Motor neuron (in vitro differentiated cells): ENCODE measurements around the gene MTCL1. TPM values are rescaled to one million over a fixed set of nuclear protein-coding genes. Genes with fewer than 3 reads are reported as not detected.

Experiments used
- ATAC-seq, 8 experiments: fragments of 200-7000 bp; cut with Tn5 transposase; replicated peaks in 6 of 8; 2 replicates each; pipeline ENCODE4 v1.8.0; 2021; ENCODE audit warnings: mild to moderate bottlenecking in 8 of 8, moderate library complexity in 8 of 8
- H3K27ac ChIP-seq, 2 donors: fragments of 250-450 bp; sonication (Bioruptor Pico); 2 replicates each; pipeline ENCODE4 v1.9.0; 2021; ENCODE audit warnings: antibody characterized with exemption in 2 of 2, mild to moderate bottlenecking in 2 of 2, moderate library complexity in 1 of 2
- H3K4me1 ChIP-seq, 2 donors: fragments of 250-450 bp; sonication (Bioruptor Pico); replicated peaks in 1 of 2; 2 replicates each; pipeline ENCODE4 v1.6.1; 2021; ENCODE audit warnings: antibody characterized with exemption in 2 of 2, mild to moderate bottlenecking in 2 of 2, moderate library complexity in 1 of 2
- H3K4me3 ChIP-seq, 5 donors: fragments of 250-450 bp; sonication (Bioruptor Pico); 2 replicates each; pipeline ENCODE4 v1.9.0; 2021; ENCODE audit warnings: antibody characterized with exemption in 5 of 5, mild to moderate bottlenecking in 5 of 5, moderate library complexity in 4 of 5
- WGBS, 10 experiments: fragments of 450-650 bp; shearing (Covaris generic); methylation state at CpG; one replicate each; pipeline ENCODE4 v1.0.0; 2022; 5-methylcytosine and 5-hydroxymethylcytosine counted together
- in situ Hi-C, 9 experiments: fragments of 400-800 bp; cut with MboI; loops; one replicate each; pipeline ENCODE4 v1.15.0; 2021; ENCODE audit warnings: low sequenced_read_pairs in 9 of 9, low pct_unique_long_range_greater_than_20kb in 2 of 9; ENCODE audit not compliant: unreplicated experiment in 9 of 9
- total RNA-seq, 8 experiments: library from RNA; unstranded; fragments of 300-600 nt; gene quantifications; 2 replicates each; pipeline versions ENCODE4 v1.2.3 to v1.2.4, GENCODE V29; 2022

MTCL1 gene
- total RNA-seq, 8 experiments from 2014 or later: 10.4 to 35.6 (median 15.6) TPM

DNA sequence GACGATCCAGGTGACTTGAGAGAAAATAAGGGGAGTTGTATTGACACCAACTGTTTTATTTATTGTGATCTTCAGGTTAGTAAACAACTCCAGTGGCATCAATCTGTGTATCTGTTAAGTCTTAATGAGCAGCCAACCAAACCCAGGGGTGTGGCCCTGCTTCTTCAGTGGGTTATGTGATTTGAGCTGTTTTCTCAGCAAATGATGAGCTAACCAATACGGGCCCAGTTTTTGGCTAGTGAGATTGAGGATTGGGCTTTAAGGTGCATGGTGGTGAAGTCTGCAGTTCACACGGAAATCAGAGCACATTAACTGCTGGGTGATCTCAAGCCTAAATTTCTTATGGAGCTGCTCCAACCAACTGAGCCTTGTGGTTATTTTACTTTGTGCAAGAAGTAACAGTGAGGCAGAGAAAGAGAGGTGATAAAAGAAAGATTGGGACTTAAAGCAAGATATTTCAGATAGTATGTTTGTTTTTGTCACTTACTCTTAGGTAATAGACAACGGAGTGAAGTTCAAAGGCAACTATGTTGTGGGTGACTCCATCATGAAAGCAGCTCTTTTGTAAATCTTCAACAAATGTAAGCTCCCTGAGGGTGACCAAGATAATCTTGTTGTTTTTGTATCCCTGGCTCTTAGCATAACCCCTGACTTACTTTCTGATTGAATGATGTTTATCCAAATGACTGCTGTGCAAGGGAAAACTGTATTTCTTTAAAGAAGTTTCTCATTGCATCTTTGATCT is 2.4 kb downstream of the MTCL1 start:
- peaks cover 2 to 4% of the 10 kb centered on the region in 2 donors for H3K4me1 ChIP-seq
- in situ Hi-C loops: loop anchor here in 1 of 9 experiments (25.0 kb wide), 1 partner anchor 95 kb away; the partner anchor contains the start of gene RAB12
- peak overlapping the region; percentile 53 to 73 (median 63) for H3K4me3 ChIP-seq
- peak in 3 of 8 experiments; percentile 1 to 10 (median 6) for ATAC-seq
- H3K27ac ChIP-seq: no peak overlapping the region
- WGBS, 10 experiments: 13 to 74% (median 43%) methylated on average over 2 to 4 of the region's 4 CpGs; no CpG with 5 or more reads in 3 of the 10 experiments

DNA sequence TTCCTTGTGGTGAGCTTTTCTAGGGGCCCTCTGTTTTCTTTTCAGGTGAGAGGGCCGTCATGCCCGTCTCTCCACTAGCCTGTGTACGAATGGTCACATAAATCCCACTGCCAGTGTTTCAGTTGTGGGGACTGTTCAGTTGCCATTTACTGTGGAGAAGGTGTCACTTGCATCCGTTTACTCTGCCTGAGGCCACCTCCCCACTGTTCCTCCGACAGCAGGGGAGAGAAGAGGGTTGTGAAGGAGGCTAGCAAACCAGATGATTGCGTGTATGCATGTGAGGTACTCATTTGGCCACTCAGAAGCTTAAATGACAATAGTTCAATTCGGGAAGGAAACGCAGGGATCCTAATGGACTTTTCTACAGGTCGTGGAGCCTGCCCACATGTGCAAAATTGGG is 3.3 kb downstream of the MTCL1 start:
- Histone ChIP-seq H3K4me1 (peaks cover 2 to 5% of the 10 kb centered on the region in 2 donors), H3K27ac (no peak overlapping the region), H3K4me3 (no peak overlapping the region)
- in situ Hi-C loops: loop anchor here in 1 of 9 experiments (25.0 kb wide), 1 partner anchor 96 kb away; the partner anchor contains the start of gene RAB12
- 63 to 100% (median 83%) methylated on average over 1 to 6 of the region's 9 CpGs; no CpG with 5 or more reads in 4 of the 10 experiments for WGBS, 10 experiments
- ATAC-seq: no peak

DNA sequence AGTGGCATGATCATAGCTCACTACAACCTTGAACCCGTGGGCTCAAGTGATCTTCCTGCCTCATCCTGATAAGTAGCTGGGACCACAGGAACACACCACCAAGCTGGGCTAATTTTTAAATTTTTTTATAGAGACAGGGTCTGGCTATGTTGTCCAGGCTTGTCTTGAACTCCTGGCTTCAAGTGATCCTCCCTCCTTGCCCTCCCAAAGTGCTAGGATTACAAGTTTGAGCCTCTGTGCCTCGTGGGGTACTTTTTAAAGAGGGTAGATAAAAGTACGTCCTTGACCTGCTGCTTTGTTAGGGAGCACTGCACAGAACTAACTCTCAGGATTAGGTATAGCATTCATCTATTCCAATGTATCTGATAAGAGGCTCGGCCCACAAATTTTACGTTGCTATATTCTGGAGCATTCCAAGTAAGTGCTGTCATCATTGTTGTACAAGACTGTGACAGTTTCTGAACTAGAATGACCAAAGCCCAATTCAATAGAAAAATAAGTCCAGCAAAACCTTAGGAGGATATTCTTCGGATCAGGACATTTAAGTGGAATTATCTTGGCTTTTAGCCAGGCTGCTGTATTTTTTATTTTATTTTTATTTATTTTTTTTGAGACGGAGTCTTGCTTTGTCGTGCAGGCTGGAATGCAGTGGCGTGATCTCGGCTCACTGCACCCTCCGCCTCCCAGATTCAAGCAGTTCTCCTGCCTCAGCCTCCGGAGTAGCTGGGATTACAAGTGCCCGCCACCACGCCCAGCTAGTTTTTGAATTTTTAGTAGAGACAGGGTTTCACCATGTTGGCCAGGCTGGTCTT is 4.1 kb downstream of the MTCL1 start:
- Histone ChIP-seq H3K4me1 (peaks cover under 1 to 3% of the 10 kb centered on the region in 2 donors), H3K4me3 (no peak overlapping the region), H3K27ac (no peak overlapping the region)
- no peak for ATAC-seq
- 72 to 100% (median 94%) methylated on average over 2 to 12 of the region's 14 CpGs for WGBS, 10 experiments
- in situ Hi-C loops: loop anchor here in 1 of 9 experiments (25.0 kb wide), 1 partner anchor 97 kb away; the partner anchor contains the start of gene RAB12

DNA sequence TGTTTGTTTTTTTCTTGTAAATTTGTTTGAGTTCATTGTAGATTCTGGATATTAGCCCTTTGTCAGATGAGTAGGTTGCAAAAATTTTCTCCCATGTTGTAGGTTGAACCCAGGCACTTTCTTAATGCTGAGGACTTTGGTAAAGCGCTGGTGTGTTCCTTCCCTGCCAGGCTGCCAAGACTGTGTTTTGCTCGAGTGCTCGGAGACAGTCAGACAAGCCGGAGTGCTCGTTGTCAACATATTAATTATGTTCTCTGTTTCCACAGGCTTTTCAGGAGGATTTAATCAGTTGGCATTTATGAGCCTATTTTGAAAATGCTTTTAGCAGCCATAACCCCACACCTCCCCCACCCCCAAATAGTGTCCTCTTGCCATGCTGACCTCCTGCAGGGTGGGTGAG is 6.4 kb downstream of the MTCL1 start:
- no peak overlapping the region for H3K4me3 ChIP-seq
- in situ Hi-C loops: loop anchor here in 1 of 9 experiments (25.0 kb wide), 1 partner anchor 99 kb away; the partner anchor contains the start of gene RAB12

DNA sequence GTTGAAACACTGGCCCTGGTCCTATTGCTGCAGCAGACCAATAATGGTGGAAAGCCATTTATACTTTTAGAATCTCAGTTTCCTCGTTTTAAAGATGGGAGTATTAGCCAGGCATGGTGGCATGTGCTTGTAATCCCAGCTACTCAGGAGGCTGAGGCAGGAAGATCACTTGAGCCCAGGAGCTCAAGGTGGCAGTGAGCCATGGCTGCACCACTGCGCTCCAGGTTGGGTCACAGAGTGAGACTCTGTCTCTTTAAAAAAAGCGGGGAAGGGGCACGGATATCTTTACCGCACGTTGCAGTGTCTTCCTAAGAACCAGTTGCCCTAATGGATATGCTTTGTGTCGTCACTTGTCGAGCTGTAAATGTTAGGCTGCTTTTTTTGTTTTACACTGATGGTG is 8.3 kb downstream of the MTCL1 start:
- Histone ChIP-seq H3K4me1 (peaks cover under 1 to 2% of the 10 kb centered on the region in 2 donors), H3K4me3 (no peak overlapping the region), H3K27ac (no peak overlapping the region)
- in situ Hi-C loops: loop anchor here in 1 of 9 experiments (25.0 kb wide), 1 partner anchor 101 kb away; the partner anchor contains the start of gene RAB12
- 40 to 87% (median 63%) methylated on average over 1 to 7 of the region's 8 CpGs; no CpG with 5 or more reads in 2 of the 10 experiments for WGBS, 10 experiments
- ATAC-seq: no peak

More for the DNA sequence above, 6.4 kb downstream of the MTCL1 start:
- 41 to 88% methylated on average over 5 of the region's 5 CpGs; no CpG with 5 or more reads in 8 of the 10 experiments for whole genome bisulfite sequencing, 10 experiments
- peaks cover 0 to 2% of the 10 kb centered on the region in 2 donors for H3K4me1 ChIP-seq
- ATAC-seq: no peak
- H3K27ac ChIP-seq: no peak overlapping the region

DNA sequence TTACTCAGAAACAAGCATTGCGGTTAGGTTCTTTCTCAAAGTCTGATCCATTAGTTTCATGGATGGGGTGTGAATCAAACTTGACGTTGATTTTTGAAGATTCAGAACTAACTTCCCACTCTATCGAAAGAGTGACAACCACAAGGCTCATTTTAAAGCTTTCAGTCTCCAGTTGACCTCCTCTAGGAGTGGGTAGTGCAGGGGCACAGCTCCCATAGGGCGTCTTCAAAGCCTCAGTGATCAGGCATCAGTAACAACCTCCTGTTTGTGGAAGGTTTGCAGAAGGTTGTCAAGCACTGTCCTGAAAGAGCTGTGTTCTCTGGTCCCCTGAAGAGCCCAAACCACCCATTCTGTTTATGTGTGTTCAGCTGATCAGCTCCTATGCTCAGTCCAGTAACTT is 10.2 kb downstream of the MTCL1 start:
- ATAC-seq: no peak
- Histone ChIP-seq H3K27ac (no peak overlapping the region), H3K4me3 (no peak overlapping the region), H3K4me1 (peaks cover 7 to 12% of the 10 kb centered on the region in 2 donors)
- WGBS, 10 experiments: 80 to 100% (median 98%) methylated on average over 1 to 4 of the region's 4 CpGs; no CpG with 5 or more reads in 3 of the 10 experiments
- in situ Hi-C loops: loop anchor here in 1 of 9 experiments (25.0 kb wide), 1 partner anchor 103 kb away; the partner anchor contains the start of gene RAB12

DNA sequence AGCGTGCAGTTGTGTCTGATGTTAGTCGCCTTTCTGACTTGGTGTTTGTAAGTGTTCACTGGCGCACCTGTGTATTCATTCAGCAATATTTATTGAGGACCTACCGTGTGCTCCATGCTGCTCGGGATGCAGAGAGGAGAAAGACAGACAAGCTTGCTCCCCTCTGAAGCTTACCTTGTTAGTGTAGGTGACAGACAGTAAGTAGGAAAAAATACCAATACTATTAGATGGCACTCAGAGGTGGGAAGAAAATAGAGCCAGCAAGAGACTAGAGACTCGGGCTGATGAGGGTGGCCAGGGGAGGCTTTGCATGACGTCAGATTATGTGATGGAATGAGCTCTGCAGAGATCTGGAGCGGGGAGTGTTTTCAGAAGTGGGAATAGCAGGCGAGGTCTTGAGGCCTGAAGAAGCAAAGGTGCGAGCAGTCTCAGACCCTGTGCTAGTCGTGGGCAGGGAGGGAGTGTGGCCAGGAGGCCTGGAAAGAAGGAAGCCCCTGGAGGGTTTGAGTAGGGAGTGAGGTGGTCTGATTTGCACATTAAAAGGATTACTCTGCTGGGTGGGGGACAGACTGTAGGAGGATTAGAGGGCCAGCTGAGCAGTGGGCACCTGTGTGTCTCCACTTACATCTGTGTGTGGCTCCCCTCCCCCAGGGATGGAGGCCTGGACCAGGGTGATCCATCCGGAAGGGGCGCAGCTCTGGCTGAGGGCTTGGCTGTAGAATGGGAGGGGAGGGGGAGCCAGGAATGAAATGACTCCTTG is 11.8 kb downstream of the MTCL1 start:
- in situ Hi-C loops: loop anchor here in 1 of 9 experiments (25.0 kb wide), 1 partner anchor 105 kb away; the partner anchor contains the start of gene RAB12
- Histone ChIP-seq H3K4me1 (peaks cover 7 to 12% of the 10 kb centered on the region in 2 donors), H3K27ac (no peak overlapping the region), H3K4me3 (no peak overlapping the region)
- WGBS, 10 experiments: 40 to 100% (median 77%) methylated on average over 1 to 6 of the region's 13 CpGs; no CpG with 5 or more reads in 2 of the 10 experiments
- ATAC-seq: peak in 5 of 8 experiments; percentile 19 to 78 (median 59)

DNA sequence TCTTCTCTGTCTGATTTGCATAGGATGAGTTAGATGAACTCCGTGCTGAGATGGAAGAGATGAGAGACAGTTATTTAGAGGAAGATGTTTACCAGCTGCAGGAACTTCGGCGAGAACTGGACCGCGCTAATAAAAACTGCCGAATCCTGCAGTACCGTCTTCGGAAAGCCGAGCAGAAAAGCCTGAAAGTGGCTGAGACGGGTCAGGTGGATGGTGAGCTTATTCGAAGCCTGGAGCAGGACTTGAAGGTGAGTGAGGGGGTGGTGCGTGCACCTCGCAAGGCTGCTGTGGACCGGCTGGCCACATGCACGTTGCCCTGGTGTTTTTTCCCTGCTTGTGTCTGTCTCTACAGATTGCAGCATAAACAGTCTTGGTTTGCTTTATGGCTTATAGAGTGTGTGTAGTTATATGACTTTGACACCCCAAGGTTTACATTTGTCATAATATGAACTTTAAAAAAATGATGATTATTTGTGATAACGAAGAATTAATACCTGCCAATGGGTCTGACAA is 13.1 kb downstream of the MTCL1 start:
- WGBS, 10 experiments: 78 to 100% (median 94%) methylated on average over 1 to 11 of the region's 16 CpGs; no CpG with 5 or more reads in 1 of the 10 experiments
- in situ Hi-C loops: loop anchor here in 1 of 9 experiments (25.0 kb wide), 1 partner anchor 106 kb away; the partner anchor contains the start of gene RAB12
- no peak overlapping the region for H3K27ac ChIP-seq
- H3K4me3 ChIP-seq: no peak overlapping the region
- H3K4me1 ChIP-seq: peaks cover 7 to 12% of the 10 kb centered on the region in 2 donors
- no peak for ATAC-seq

DNA sequence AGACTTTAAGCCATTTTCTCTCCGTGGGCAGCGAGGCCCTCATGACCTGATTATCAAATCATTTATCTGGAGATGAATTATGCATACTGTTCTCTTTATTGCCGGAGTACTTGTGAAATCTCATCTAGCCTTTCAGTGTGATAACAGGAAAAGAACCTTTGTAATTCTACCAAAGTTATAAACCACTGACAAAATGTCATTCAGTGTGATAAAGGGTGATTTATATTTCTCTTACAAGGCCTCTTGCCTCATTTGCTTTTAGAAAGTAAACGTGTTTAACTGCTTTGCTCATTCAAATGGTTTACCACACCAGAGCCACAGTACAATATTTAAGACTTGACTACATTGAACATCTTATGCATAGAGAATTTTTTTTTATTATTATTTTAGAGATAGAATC is 13.8 kb downstream of the MTCL1 start:
- 34 to 82% (median 60%) methylated on average over 1 to 4 of the region's 4 CpGs; no CpG with 5 or more reads in 3 of the 10 experiments for WGBS, 10 experiments
- in situ Hi-C loops: loop anchor here in 1 of 9 experiments (25.0 kb wide), 1 partner anchor 107 kb away; the partner anchor contains the start of gene RAB12
- H3K4me1 ChIP-seq: peaks cover 4 to 12% of the 10 kb centered on the region in 2 donors
- peak in 1 of 8 experiments; percentile 24 for ATAC-seq
- no peak overlapping the region for H3K4me3 ChIP-seq
- no peak overlapping the region for H3K27ac ChIP-seq

DNA sequence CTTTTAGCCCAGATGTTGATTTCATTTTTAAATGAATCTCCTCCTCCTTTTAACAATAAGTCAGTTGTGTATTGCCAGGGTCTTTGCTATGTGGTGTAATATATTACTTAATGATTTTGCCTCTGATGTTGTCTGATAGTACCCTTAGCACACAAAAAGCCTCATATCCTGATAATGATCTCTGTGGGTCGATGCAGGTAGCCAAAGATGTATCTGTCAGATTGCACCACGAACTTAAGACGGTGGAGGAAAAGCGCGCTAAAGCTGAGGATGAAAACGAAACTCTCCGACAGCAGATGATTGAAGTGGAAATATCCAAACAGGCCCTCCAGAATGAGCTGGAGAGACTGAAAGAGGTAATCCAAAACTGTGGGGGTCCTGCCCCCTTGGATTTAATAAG is 14.8 kb downstream of the MTCL1 start:
- no peak for ATAC-seq
- H3K27ac ChIP-seq: no peak overlapping the region
- WGBS, 10 experiments: 86 to 100% (median 95%) methylated on average over 1 to 7 of the region's 7 CpGs; no CpG with 5 or more reads in 1 of the 10 experiments
- peaks cover 4 to 12% of the 10 kb centered on the region in 2 donors for H3K4me1 ChIP-seq
- in situ Hi-C loops: loop anchor here in 1 of 9 experiments (25.0 kb wide), 1 partner anchor 108 kb away; the partner anchor contains the start of gene RAB12
- H3K4me3 ChIP-seq: no peak overlapping the region

DNA sequence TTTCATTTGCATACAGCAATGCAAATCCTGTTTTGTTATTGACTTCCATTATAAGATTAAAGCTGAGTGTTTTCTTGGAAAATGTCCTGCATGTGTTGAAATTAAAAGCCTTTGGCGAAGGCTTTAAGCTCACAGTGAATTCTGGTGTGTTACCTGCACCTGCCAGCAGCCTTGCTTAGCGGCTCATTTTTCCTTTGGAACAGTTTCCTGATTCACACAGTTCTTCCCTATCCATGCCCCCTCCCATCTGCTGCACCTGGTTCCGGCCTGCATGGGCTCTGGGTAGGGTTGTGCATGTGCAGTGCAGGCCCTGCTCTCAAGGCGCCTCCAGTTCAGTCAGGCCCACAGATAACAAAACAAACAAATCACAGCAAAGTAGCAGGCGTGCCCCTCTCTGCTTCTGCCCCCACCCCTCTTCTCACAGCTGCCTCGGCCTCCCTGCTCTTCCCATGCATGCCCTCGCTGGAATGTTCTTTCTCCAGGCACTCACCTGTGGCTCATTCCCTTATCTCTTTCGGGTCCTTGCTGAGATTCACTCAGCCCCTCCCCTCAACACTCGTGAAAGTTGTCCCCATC is 15.8 kb downstream of the MTCL1 start:
- ATAC-seq: peak in 1 of 8 experiments; percentile 75
- 75 to 100% (median 96%) methylated on average over 1 to 8 of the region's 9 CpGs; no CpG with 5 or more reads in 1 of the 10 experiments for WGBS, 10 experiments
- in situ Hi-C loops: loop anchor here in 1 of 9 experiments (25.0 kb wide), 1 partner anchor 109 kb away; the partner anchor contains the start of gene RAB12
- H3K27ac ChIP-seq: no peak overlapping the region
- H3K4me1 ChIP-seq: peaks cover 4 to 12% of the 10 kb centered on the region in 2 donors
- H3K4me3 ChIP-seq: no peak overlapping the region
